GM18858 (cell line): Measurements from ENCODE around the gene CPPED1.
A peak's percentile ranks its signal among the peaks of the same experiment; 100 is the strongest.
"Not testable (repeated sequence)": the region's sequence is repeated elsewhere in the genome, so short reads cannot be mapped to it uniquely, and the experiment has no call there.

ENCODE experiments used
- ATAC-seq: cut with Tn5 transposase; IDR thresholded peaks from one replicate; pipeline ENCODE4 v1.9.1; 2021; ENCODE audit not compliant: unreplicated experiment

CPPED1 gene

GRCh38 chr16:12803203-12804093 lies at the start of gene CPPED1:
Gene CPPED1, minus strand, starts transcription at chr16:12803887. Its CDS starts 111 bp downstream, at chr16:12803776.
- ATAC-seq, result peak; percentile 70

- ATAC-seq, result no peak
These were observed 46.5 kb upstream of the CPPED1 start for GRCh38 chr16:12850186-12850585.

GRCh38 chr16:12846592-12846991 lies 42.9 kb upstream of the CPPED1 start:
- no peak for ATAC-seq

GRCh38 chr16:12845282-12845681 lies 41.6 kb upstream of the CPPED1 start:
- no peak for ATAC-seq

- ATAC-seq, result no peak
These were observed 34.1 kb upstream of the CPPED1 start for GRCh38 chr16:12837756-12838155.

- no peak for ATAC-seq
These were observed 33.6 kb upstream of the CPPED1 start for GRCh38 chr16:12837291-12837690.

- no peak for ATAC-seq
These were observed 30.2 kb upstream of the CPPED1 start for GRCh38 chr16:12833926-12834325.

- no peak for ATAC-seq
These were observed 25.6 kb upstream of the CPPED1 start for GRCh38 chr16:12829096-12829888.

GRCh38 chr16:12828206-12828605 lies 24.5 kb upstream of the CPPED1 start:
- ATAC-seq, result no peak

GRCh38 chr16:12826559-12826958 lies 22.9 kb upstream of the CPPED1 start:
- no peak for ATAC-seq

GRCh38 chr16:12819126-12820117 lies 15.7 kb upstream of the CPPED1 start:
- no peak for ATAC-seq

GRCh38 chr16:12818326-12818725 lies 14.6 kb upstream of the CPPED1 start:
- ATAC-seq, result no peak

GRCh38 chr16:12816791-12817214 lies 13.1 kb upstream of the CPPED1 start:
- ATAC-seq, result not testable (repeated sequence)

- ATAC-seq, result no peak
These were observed 11.7 kb upstream of the CPPED1 start for GRCh38 chr16:12815361-12815760.

- not testable (repeated sequence) for ATAC-seq
These were observed 10.0 kb upstream of the CPPED1 start for GRCh38 chr16:12813734-12814133.

GRCh38 chr16:12813321-12813720 lies 9.6 kb upstream of the CPPED1 start:
- ATAC-seq, result not testable (repeated sequence)

GRCh38 chr16:12811441-12812383 lies 8.0 kb upstream of the CPPED1 start:
- no peak for ATAC-seq

- no peak for ATAC-seq
These were observed 1.4 kb upstream of the CPPED1 start for GRCh38 chr16:12805066-12805465.

GRCh38 chr16:12804395-12804794 lies 708 bp upstream of the CPPED1 start:
- ATAC-seq, result no peak

GRCh38 chr16:12802661-12803060 lies 1.0 kb downstream of the CPPED1 start:
- no peak for ATAC-seq
